ENCODE measurements around the gene MYL11. TPM values are rescaled to one million over a fixed set of nuclear protein-coding genes. Genes with fewer than 3 reads are reported as not detected.

Gene MYL11
- total RNA-seq, 1 donor from 2014 or later, result not detected

GRCh38 chr16:30409125-30410060, 34.8 kb downstream of the MYL11 start:
- H3K27ac ChIP-seq, result peak overlapping the region; percentile 6
- DNase-seq (peak; percentile 90), ATAC-seq (peak; percentile 80 to 89)
- peak; percentile 99 for TF ChIP-seq CTCF (IDR thresholded peaks at IDR 0.05)
- H3K9me3 ChIP-seq, result no peaks in the 10 kb centered on the region
- peaks cover 27% of the 10 kb centered on the region for H3K4me1 ChIP-seq
- no peaks in the 10 kb centered on the region for H3K27me3 ChIP-seq (ENCODE audit: low read depth)
- H3K4me3 ChIP-seq, result no peak overlapping the region
- intact Hi-C loops (cut with DNase I), result no loop called here
- peaks cover 16% of the 10 kb centered on the region for H3K36me3 ChIP-seq

- no peaks in the 10 kb centered on the region for H3K9me3 ChIP-seq
- ATAC-seq, result no peak
- intact Hi-C loops (cut with DNase I), result no loop called here
- H3K27me3 ChIP-seq (ENCODE audit: low read depth), result no peaks in the 10 kb centered on the region
- peaks cover 27% of the 10 kb centered on the region for H3K4me1 ChIP-seq
- no peak for DNase-seq
- H3K27ac ChIP-seq, result no peak overlapping the region
- no peak for TF ChIP-seq CTCF (IDR thresholded peaks at IDR 0.05)
- H3K36me3 ChIP-seq, result peaks cover 16% of the 10 kb centered on the region
- H3K4me3 ChIP-seq, result no peak overlapping the region
These were observed 38.7 kb downstream of the MYL11 start for GRCh38 chr16:30413112-30413806.

GRCh38 chr16:30414159-30414558, 39.6 kb downstream of the MYL11 start:
- Histone ChIP-seq H3K9me3 (no peaks in the 10 kb centered on the region), H3K4me3 (no peak overlapping the region), H3K36me3 (peaks cover 16% of the 10 kb centered on the region), H3K27me3 (ENCODE audit: low read depth) (no peaks in the 10 kb centered on the region), H3K27ac (no peak overlapping the region), H3K4me1 (peaks cover 23% of the 10 kb centered on the region)
- ATAC-seq (no peak), DNase-seq (no peak)
- no peak for TF ChIP-seq CTCF (IDR thresholded peaks at IDR 0.05)
- intact Hi-C loops (cut with DNase I), result no loop called here

- Histone ChIP-seq H3K27me3 (ENCODE audit: low read depth) (no peaks in the 10 kb centered on the region), H3K27ac (no peak overlapping the region), H3K4me1 (peaks cover 16% of the 10 kb centered on the region), H3K9me3 (no peaks in the 10 kb centered on the region), H3K4me3 (no peak overlapping the region), H3K36me3 (peaks cover 16% of the 10 kb centered on the region)
- no peak for TF ChIP-seq CTCF (IDR thresholded peaks at IDR 0.05)
- ATAC-seq (no peak), DNase-seq (no peak)
- intact Hi-C loops (cut with DNase I), result no loop called here
These were observed 41.5 kb downstream of the MYL11 start for GRCh38 chr16:30416047-30416603.

- Histone ChIP-seq H3K36me3 (peaks cover 17% of the 10 kb centered on the region), H3K27me3 (ENCODE audit: low read depth) (no peaks in the 10 kb centered on the region), H3K9me3 (no peaks in the 10 kb centered on the region), H3K4me1 (peaks cover 16% of the 10 kb centered on the region), H3K27ac (peak overlapping the region; percentile 88), H3K4me3 (peak overlapping the region; percentile 68)
- DNase-seq (no peak), ATAC-seq (no peak)
- intact Hi-C loops (cut with DNase I), result no loop called here
- no peak for TF ChIP-seq CTCF (IDR thresholded peaks at IDR 0.05)
These were observed 42.3 kb downstream of the MYL11 start for GRCh38 chr16:30416624-30417528.

Data from lower lobe of right lung (tissue), 2 donors.